Mononuclear cell (primary cell): ENCODE data around the gene PRKD1. TPM values are rescaled to one million over a fixed set of nuclear protein-coding genes. Genes with fewer than 3 reads are reported as not detected.
"Not testable (repeated sequence)": the region's sequence is repeated elsewhere in the genome, so short reads cannot be mapped to it uniquely, and the experiment has no call there.

ENCODE experiments used
- H3K27me3 ChIP-seq: 2 replicates; pipeline ENCODE4 v1.6.0; 2011; ENCODE audit warnings: low read length, control low read depth; ENCODE audit not compliant: insufficient read depth
- H3K4me1 ChIP-seq: 2 replicates; pipeline ENCODE4 v1.5.1; 2011; ENCODE audit warnings: mild to moderate bottlenecking, low read length, control low read depth; ENCODE audit not compliant: insufficient read depth
- H3K4me3 ChIP-seq: 2 replicates; pipeline ENCODE4 v1.5.1; 2011; ENCODE audit warnings: mild to moderate bottlenecking, low read length, moderate library complexity
- H3K9me3 ChIP-seq: 2 replicates; pipeline ENCODE4 v1.5.1; 2011; ENCODE audit warnings: low read depth, mild to moderate bottlenecking, control low read depth, low read length
- total RNA-seq: library from RNA; depleted of rRNA; stranded (reverse); fragments of >200 nt; gene quantifications from one replicate; pipeline ENCODE4 v1.2.3, GENCODE V29; 2012

Gene PRKD1
- total RNA-seq, 1 donor: not detected

DNA sequence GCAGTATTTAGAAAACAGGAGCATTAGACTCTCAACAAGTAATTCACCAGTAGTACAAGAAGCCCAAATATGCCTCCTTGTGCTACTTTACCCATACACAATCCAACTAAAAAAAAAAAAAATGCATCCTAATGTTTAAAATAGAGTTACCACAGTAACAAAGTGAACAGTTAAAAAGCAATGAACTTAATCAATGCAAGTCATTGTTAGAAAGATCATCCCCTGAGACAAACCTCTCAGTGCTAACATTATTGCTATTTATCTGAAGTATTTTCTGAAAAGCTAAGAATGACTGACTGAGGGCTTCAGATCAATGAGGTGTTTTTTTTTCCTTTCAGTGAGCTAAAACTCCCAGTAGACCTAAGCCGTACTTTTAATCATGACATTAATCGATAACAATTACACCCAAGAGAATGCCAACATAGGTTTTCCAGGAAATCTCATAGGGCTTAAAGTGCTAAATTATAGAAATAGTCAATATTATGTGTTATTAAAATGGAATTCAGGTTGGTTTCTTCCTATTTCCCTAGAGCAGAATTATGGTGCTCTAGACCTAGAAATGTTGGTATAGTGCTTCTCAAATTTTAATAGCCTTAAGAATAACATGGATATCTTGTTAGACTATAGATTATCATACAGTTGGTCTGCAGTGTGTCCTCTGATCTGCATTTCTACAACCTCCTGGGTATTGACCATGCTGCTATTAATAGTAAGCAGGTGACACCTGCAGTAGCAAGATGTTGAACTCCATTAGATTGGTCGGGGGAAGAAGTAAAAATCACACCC, 123.0 kb downstream of the PRKD1 start:
- no peaks in the 10 kb centered on the region for H3K4me1 ChIP-seq
- no peak overlapping the region for H3K4me3 ChIP-seq
- no peaks in the 10 kb centered on the region for H3K9me3 ChIP-seq
- H3K27me3 ChIP-seq: no peaks in the 10 kb centered on the region

- Histone ChIP-seq H3K27me3 (no peaks in the 10 kb centered on the region), H3K4me1 (no peaks in the 10 kb centered on the region), H3K4me3 (no peak overlapping the region), H3K9me3 (no peaks in the 10 kb centered on the region)
Measured at GRCh38 chr14:29803045-29803444, 124.6 kb downstream of the PRKD1 start.

DNA sequence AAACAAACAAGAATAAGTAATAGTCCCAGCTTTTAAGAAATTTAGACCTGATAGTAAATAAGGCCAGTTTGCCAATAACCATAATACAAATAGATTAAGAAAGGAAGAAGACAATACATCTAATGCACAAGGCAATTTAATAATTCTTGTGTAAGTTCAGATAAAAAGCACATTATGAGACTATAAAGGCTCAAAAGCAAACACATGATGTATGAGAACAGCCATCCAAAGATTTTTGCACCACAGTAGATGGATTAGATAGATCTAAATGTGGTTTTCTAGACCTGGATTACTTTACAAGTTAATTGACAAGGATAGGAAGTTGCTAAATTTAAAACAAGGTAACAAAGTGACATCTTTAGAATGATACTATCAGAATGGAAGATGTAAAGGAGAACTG, 125.4 kb downstream of the PRKD1 start:
- no peaks in the 10 kb centered on the region for H3K4me1 ChIP-seq
- H3K9me3 ChIP-seq: no peaks in the 10 kb centered on the region
- H3K27me3 ChIP-seq: no peaks in the 10 kb centered on the region
- H3K4me3 ChIP-seq: no peak overlapping the region

DNA sequence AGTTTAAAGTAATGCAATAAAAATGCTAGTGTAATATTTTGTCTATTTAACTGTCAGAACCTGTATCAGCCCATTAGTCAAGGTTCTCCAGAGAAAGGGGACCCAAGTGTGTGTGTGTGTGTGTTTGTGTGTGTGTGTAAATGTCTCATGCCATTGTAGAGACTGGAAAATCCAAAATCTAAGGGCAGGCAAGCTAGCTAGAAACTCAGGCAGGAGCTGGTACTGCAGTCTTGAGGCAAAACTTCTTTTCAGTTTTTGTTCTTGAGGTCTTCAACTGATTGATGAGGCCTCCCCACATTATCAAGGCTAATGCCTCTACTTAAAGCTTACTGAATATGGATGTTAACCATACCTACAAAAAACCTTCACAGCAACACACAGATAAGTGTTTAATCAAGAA, 126.7 kb downstream of the PRKD1 start:
- no peak overlapping the region for H3K4me3 ChIP-seq
- H3K4me1 ChIP-seq: no peaks in the 10 kb centered on the region

GRCh38 chr14:29799464-29800095, 128.1 kb downstream of the PRKD1 start:
- no peaks in the 10 kb centered on the region for H3K4me1 ChIP-seq
- H3K27me3 ChIP-seq: no peaks in the 10 kb centered on the region
- H3K9me3 ChIP-seq: no peaks in the 10 kb centered on the region
- H3K4me3 ChIP-seq: no peak overlapping the region

More for the DNA sequence above, 126.7 kb downstream of the PRKD1 start:
- H3K9me3 ChIP-seq: no peaks in the 10 kb centered on the region
- H3K27me3 ChIP-seq: no peaks in the 10 kb centered on the region

- H3K9me3 ChIP-seq: no peaks in the 10 kb centered on the region
- H3K4me1 ChIP-seq: no peaks in the 10 kb centered on the region
Measured at GRCh38 chr14:29798811-29799210, 128.8 kb downstream of the PRKD1 start.

GRCh38 chr14:29798108-29798663, 129.5 kb downstream of the PRKD1 start:
- Histone ChIP-seq H3K4me1 (no peaks in the 10 kb centered on the region), H3K4me3 (no peak overlapping the region), H3K27me3 (no peaks in the 10 kb centered on the region), H3K9me3 (no peaks in the 10 kb centered on the region)

More at GRCh38 chr14:29798811-29799210, 128.8 kb downstream of the PRKD1 start:
- no peak overlapping the region for H3K4me3 ChIP-seq
- no peaks in the 10 kb centered on the region for H3K27me3 ChIP-seq

DNA sequence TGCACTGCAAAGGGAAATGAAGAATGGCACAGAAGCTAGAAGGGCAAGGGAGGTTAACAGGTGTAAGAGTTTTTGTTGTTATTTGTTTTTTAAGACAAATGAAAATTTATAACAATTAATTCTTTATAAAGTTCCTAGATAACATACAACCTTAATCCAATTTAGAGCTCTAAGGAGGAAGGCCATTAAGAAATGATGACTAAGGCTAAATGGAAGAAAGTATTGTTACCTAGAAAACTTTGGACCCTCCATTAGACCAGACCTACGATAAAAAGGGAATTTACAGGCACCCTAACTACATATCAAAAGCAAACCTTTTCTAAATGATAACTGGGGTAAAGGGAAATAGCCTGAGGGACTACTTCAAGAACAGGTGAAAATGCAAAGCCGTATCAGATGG, 130.8 kb downstream of the PRKD1 start:
- no peak overlapping the region for H3K4me3 ChIP-seq
- H3K9me3 ChIP-seq: no peaks in the 10 kb centered on the region
- no peaks in the 10 kb centered on the region for H3K27me3 ChIP-seq
- no peaks in the 10 kb centered on the region for H3K4me1 ChIP-seq

- no peaks in the 10 kb centered on the region for H3K4me1 ChIP-seq
- H3K4me3 ChIP-seq: no peak overlapping the region
- H3K9me3 ChIP-seq: peaks cover 6% of the 10 kb centered on the region
- H3K27me3 ChIP-seq: no peaks in the 10 kb centered on the region
Measured at GRCh38 chr14:29789475-29789874, 138.2 kb downstream of the PRKD1 start.

DNA sequence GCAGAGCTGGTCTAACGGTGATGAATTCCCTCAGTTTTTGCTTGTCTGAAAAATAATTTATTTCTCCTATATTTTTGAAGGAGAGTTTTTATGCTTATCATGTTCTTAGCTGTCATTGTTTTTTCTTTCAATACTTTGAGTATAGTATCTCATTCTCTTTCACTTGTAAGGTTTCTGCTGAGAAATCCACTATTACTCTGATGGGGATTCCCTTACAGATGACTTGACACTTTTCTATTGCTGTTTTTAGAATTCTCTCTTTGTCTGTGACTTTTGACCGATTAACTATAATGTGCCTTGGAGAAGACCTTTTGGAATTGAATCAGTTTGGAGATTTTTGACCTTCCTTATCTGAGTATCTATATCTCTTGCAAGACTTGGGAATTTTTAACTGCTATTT, 139.6 kb downstream of the PRKD1 start:
- Histone ChIP-seq H3K4me3 (no peak overlapping the region), H3K27me3 (no peaks in the 10 kb centered on the region)

DNA sequence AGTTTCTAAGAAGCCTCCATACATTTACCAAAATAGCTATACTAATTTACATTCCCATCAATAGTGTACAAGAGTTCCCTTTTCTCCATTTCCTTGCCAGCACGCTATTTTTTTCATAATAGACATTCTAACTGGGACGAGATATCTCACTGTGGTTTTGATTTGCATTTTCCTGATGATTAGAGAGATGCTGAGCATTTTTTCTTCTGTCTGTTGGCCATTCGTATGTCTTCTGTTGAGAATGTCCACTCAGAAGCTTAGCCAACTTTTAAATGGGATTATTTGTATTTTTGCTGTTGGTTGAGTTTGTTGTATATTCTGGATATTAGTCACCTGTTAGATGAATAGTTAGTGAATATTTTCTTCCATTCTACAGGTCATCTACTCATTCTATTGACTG, 144.1 kb downstream of the PRKD1 start:
- Histone ChIP-seq H3K4me1 (no peaks in the 10 kb centered on the region), H3K27me3 (no peaks in the 10 kb centered on the region), H3K9me3 (no peaks in the 10 kb centered on the region), H3K4me3 (no peak overlapping the region)

More for the DNA sequence above, 139.6 kb downstream of the PRKD1 start:
- H3K4me1 ChIP-seq: no peaks in the 10 kb centered on the region
- peaks cover 6% of the 10 kb centered on the region for H3K9me3 ChIP-seq

GRCh38 chr14:29782041-29782440, 145.6 kb downstream of the PRKD1 start:
- Histone ChIP-seq H3K27me3 (no peaks in the 10 kb centered on the region), H3K4me1 (no peaks in the 10 kb centered on the region), H3K9me3 (no peaks in the 10 kb centered on the region), H3K4me3 (no peak overlapping the region)

- H3K4me3 ChIP-seq, H3K27me3 ChIP-seq, H3K4me1 ChIP-seq, H3K9me3 ChIP-seq: not testable (repeated sequence)
Measured at GRCh38 chr14:29777142-29777541, 150.5 kb downstream of the PRKD1 start.

DNA sequence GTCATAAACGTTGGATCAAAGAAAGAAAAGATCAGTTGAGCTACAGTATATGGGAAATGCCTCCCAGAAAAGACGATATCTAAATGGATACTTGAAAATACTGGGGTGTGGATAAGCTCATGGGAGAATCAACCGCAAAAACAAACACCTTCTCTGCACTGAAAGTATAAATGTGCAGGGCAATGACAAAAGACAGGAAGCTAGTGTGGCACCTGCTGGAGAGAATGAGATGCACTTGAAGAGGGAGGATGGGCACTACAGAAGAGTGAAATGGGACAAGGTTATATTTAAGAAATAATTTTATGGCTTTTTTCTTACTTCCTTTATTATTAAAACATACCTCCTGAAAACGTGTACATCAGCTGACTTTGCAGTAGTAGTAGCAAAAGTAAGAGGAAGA, 153.7 kb downstream of the PRKD1 start:
- H3K4me1 ChIP-seq: no peaks in the 10 kb centered on the region
- no peak overlapping the region for H3K4me3 ChIP-seq
- no peaks in the 10 kb centered on the region for H3K27me3 ChIP-seq
- H3K9me3 ChIP-seq: no peaks in the 10 kb centered on the region

- no peak overlapping the region for H3K4me3 ChIP-seq
- H3K27me3 ChIP-seq: no peaks in the 10 kb centered on the region
- no peaks in the 10 kb centered on the region for H3K4me1 ChIP-seq
- no peaks in the 10 kb centered on the region for H3K9me3 ChIP-seq
Measured at GRCh38 chr14:29763342-29763858, 164.2 kb downstream of the PRKD1 start.
